ENCODE results near the gene CCDC127.

Gene CCDC127

DNA sequence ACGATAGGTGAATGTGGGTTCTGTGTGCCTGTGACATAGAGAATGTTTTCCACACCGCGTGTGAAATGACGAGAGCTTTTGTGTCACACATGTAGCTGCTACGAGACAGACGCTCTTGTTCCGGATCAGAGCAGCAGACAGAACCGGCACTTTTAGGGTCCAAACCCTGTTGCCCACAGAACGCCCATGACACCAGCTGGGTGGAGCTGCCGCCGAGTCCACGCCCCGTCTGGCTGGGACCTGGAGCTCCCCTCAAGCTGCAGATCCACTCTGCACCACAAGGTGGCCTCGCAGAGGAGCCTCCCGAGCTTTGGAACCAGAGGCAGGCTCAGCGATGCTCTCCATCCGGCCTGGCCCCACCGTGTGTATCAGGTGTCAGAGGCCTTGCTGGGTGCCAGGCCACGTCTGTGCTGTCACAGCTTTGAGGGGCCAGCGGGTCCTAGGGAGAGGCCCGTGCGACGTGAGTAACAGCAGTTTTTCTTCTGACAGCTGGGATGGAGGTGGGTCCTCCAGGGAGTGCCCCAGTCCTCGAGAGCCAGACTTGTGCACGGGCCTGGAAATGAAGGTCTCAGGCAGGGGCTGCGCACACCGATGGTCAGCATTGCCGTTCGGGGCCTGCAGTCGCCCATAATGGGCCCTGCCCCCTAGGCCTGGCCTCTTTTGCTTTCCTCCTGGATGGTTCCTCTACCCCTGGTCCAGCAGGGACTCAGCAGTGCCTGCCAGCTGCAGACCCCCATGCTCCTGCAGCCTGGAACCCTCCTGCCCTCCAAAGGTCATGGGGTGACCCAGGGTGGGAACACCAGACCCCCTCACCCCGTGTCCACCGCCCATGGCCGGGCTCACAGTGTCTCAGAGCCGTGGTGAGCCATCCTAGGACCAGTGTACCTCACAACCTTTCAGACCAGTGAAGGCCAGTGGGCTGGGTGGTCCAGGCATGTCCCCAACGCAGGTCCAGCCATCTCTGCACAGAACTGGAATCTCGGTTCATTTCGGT is 29.2 kb downstream of the CCDC127 start:
- peak; percentile 32 to 51 for DNase-seq

DNA sequence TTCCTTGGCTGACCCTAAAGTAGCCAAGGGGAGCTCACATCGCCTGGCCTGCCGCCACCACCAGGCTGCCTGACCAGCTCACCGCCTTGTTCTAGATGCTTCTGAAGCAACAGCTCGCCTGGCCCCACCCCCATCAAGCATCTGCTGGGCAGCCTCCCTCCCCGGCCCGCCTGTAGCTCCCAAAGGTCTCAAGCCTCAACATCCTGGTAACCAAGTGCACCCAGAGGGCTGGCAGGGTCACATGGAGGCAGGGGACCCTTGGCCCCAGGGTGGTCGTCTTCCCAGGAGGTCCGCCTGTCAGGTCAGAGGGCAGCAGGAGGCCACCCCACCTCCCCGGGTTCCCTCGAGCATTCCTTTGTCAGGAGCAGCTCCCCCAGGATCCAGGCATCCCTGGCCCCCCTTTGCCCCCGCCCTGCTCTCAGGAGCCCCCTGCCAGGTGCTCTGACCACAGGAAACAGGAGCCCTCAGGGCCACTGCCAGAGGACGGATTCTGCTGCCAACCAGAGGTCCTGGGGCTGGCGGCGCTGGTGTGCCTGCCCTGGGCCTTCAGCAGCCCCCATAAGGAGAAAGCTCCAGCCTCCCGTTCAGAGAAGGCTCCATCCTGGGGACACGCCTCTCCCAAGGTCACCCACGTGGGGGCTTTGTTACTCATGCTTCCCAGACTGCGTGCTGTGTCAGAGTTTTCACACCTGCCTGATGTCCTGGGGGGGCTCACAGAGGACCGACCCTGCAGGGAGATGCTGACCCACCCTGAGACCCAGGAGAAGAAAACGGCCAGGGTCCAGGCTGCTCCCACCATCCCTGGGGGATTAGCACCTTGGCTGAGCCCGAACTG is 30.1 kb downstream of the CCDC127 start:
- no peak for DNase-seq

DNA sequence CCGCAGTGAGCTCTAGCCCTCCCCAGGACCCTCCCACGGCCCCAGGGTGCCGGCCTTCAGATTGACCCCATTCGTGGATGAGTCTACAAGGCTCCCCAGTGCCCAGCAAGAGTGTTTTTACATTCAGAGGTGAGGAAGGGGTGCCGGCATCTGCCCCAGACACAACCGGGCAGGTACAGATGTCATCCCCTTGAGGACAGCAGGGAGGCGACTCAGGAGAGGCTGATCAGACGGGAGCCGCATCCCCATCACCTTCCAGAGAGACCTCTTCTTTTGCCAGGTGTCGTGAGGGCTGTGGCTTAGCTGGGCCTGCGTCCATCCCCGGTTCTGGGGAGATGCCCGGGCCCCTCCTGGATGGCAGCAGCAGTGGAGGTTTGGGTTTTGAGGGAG is 30.9 kb downstream of the CCDC127 start:
- DNase-seq, result no peak

DNA sequence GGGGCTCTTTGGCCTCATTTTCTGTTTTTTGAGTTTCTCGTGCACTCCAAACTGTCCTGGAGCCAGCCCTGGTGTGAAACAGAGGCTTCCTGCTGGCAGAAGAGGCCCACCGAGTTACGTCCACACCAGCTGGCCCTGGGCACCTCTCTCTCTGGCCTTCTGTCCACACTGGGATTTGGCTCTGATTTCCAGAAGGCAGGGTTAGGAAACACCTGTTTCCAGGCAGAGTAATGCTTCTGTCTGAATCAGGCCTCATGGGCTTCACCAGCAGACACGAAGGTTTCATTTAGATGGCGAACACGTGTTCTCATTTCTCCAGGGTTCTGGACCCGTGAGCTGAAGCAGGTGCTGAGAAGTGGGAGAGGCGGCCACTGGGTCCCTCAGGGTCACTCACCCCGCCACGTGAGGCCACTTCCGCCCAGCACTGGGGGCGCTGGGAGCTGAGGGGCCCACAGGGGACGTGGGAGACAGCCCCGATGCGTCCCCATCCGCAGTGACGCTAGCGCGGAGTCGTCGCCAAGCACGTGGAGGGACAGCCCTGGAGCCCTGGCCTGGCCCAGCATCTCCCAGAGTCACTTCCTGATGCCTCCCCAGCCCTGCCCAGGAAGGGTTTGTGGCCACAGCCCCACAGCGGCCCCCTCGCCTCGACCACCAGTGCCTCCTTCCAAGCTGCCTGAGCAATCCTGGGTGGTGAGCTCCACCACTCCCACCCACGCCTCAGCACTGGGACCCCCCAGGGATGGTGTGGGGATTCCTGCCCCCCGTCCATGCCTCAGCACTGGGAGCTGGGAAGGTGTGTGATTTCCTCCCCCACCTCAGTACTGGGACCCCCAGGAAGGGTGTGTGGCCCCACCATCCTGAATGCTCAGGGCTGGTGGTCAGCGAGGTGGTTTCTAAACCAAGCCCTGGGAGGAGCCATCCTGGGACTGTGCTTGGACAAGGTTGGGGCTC is 31.6 kb downstream of the CCDC127 start:
- no peak for DNase-seq

DNA sequence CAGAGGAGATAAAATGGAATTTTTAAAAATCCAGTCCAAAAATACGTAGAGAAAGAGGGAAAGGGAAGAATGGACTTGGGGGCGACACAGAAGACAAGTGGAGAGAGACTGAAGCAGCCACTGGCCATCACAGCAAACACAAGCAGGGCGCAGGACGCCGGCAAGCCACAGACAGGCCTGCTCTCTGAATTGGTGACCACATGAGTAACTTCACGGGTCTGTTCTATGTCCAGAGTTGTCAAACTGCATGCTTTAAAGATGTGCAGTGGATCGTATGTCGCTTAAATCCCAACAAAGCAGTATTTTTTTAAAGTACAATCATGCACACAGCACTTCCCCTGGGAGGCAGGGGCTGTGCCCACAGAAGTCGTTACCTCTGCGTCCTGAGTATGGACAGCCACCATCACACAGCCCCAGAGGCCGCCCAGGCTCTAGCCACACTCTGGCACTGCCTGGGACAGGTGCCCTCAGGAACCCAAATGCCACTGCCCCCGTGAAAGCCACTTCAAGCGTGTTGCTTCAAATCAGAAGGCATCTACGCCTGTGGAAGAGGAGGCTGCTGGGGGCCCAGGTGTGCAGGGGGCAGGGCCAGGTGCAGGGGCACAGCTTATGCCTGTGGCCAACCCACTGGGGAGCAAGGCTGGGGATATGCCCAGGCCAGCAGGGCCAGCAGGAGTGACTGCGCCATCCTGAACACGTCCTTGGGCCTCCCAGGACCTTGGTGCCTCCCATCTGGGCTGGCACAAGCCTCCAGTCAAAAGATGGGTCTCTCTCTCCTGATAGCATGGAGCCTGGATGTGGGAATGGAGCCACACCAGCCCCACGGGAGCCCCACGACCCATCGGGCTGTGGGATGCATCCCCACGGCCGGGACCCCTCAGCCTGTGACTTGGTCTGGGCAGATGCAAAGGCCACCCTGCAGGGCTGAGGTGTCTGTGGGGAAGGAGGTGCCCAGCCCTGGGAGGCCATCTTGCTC is 32.6 kb downstream of the CCDC127 start:
- DNase-seq, result no peak

DNA sequence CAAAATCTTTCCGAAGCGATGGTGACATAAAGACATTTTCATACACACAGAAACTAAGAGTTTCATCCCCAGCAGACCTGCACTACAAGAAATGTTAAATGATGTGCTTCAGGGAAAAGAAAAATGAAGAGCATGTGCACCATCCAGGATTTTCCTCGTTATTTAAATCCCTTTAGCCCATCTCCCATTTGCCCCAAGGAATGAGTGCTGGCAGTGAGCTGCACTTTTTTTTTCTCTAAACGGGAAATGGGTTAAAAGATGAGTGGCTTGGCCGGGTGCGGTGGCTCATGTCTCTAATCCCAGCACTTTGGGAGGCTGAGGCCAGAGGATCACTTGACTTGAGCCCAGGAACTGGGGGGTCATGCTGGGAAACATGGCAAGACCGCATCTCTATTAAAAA is 33.5 kb downstream of the CCDC127 start:
- no peak for DNase-seq

DNA sequence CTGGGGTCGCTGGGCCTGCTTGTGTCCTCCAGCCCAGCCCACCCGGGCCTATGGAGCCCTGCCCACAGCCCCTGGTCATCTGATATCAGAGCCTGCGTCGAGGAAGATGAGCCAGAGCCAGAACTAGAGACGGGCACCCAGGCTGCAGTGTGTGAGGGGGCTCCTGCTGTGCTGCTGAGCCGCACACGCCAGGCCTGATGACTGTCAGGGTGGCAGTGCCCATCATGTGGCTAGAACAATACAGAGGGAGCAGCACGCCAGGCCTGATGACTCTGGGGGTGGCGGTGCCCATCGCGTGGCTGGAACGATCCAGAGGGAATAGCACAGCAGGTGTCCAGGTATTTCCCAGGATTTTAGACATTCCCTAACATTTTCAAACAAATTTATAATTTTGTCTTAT is 35.8 kb downstream of the CCDC127 start:
- no peak for DNase-seq

DNA sequence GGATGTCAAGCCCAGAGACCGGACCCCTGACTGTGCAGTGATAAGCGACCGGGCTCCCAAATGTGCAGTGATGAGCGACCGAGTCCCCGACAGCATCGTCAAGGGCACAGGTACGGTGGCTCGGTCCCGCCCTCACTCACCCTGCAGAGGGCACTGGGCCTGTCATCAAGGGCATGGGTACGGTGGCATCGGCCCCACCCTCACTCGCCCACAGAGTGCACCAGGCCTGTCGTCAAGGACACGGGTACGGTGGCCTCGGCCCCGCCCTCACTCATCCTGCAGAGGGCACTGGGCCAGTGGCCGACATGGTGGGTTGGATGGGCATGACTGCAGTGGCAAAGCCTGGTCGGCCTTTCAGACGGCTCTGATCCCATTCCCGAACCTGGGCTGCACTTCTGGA is 36.4 kb downstream of the CCDC127 start:
- DNase-seq, result no peak

DNA sequence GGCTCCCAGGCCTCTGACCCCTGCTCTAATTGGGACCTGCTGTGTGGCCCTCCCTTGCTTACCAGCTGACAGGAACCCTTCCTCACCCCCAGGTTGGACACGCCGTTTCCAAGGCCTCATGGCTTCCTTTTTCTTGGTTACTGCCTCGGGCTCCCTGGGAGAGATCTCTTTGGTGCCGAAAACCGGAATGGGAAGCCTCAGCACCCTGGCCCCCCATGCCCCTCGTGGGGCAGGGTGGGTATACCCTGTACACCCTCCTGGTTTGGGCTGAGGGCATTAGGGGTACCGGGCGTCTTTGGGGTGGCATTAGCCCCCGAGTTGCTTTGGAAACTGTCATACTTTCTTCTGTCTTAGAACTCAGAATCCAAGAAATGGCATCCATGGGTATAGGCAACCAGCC is 36.8 kb downstream of the CCDC127 start:
- no peak for DNase-seq

DNA sequence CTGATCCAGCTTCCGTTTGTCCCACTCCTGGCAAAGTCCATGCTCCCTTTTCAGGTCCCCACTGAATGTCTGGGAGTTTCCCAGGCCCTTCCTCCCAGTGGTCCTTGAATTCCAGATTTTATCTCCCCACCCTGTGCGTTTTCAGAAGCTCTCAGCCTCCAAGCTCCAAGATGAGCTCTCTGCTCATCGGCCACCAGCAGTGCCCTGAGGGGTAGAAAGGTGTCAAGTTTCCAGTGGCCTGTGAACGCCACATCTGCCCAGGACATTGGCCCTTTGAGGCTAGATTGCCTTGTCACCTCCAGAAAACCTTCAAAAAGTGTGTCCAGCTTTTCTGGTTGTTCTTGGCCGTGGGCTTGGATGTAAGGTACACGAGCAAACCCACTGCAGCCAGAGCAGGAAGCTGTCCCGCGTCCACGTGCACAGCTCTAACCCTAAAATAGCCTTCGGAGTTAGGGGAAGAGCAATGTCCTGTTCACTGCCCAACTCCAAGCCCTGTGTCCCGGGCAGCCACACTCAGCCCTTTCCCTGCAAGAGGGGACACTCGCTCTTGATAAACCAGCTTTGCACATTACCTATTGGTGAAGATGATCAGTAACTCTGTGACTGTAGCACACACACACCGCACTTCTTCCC is 37.6 kb downstream of the CCDC127 start:
- no peak for DNase-seq

DNA sequence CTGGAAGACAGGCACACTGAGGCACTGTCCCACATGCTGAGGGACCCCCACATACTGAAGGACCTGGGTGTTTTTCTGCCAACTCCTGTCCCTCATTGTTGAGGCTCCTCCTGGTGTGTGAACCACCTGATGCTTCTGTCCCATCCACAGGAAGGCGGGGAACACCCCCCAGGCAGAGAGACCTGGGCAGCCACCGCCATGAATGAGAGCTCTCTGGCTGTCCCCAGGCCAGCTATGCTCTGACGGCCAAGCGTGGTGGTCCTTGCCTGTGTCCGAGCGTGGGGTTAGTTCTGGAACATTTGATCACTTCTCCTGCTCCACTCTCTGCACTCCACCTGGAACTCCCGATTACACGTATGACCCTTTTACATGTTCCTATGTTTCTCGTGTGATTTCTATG is 38.6 kb downstream of the CCDC127 start:
- DNase-seq, result no peak

DNA sequence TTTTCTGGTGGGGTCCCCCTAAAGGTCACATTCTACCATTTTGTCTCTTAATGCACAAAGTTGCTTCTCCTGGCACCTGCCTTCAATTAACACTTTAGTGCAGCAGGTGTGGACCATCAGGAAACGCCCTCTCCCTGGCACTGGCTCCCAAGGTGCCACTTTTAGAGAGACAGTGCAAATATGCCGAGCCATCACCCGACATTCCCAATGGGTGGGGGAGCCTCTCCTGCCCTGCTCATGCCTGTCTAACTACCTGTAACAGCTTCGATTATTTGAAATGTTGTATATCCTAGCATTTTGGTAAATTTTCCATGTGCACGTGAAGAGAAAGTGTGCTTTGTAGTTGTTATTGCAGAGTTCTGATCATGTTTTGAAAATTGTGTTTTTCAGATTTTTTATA is 39.8 kb downstream of the CCDC127 start:
- no peak for DNase-seq

DNA sequence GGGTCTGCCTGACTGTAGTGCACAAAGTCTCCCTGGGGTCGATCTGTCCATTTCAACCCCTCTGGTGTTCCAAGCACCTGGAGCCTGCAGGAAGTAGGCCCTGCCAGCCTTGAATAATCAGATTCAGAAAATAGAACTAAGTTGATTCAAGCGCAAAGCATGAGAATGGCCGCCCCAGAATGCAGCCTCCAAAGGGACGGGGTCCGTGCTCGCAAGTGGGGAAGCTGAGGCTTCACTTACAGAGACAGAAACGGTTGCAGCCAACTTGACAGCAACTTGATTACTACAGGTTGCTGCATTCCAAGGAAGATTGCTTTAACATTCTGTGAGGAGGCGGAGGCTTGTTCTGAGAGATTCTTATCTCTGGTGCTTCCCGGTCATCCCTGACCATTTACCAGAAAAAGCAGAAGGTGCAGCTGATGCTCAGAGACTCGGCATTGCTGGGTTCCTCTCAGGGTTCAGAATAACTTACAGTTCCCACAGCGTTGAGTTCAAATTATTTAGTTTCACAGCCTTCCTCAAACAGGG is 41.6 kb downstream of the CCDC127 start:
- no peak for DNase-seq

DNA sequence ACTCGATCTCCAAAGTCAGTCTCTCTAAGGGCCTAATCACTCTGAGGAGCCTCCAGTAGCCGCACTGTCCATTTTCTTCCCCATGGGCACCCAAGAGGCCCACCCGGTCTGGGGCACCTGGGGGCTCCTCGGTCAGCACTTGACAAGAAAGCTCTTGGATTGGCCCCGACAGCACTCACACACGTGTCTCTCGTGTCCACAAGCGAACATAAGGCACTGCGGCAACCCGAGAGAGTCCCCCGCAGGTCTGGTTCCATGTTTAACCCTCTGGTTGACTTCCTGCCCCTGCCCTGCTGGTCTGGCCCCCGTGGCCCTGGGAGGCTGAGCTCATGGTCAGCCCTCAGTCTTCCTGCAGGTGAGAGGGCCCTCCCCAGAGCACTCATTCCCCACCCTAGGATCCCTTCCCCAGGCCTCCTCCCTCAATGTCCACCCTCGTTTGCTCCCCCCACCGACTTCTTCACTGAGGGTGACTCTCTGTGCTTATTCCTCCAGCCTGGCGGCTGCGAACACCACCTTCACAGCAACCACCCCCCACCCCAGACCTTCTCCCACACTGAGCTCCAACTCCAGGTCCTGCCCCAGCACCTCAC is 43.0 kb downstream of the CCDC127 start:
- DNase-seq, result no peak

DNA sequence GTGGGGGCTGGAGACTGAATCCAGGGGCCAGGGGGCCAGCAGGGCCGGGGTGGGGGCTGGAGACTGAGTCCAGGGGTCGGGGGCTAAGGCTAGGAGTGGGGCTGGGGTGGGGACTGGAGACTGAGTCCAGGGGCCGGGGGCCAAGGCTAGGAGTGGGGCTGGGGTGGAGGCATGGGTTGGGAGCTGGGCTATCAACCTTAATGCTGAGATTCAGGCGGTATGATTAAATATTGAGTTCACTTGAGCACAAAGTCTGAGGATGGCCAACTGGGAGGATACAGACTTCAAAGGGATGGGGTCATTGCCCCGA is 43.7 kb downstream of the CCDC127 start:
- no peak for DNase-seq

DNA sequence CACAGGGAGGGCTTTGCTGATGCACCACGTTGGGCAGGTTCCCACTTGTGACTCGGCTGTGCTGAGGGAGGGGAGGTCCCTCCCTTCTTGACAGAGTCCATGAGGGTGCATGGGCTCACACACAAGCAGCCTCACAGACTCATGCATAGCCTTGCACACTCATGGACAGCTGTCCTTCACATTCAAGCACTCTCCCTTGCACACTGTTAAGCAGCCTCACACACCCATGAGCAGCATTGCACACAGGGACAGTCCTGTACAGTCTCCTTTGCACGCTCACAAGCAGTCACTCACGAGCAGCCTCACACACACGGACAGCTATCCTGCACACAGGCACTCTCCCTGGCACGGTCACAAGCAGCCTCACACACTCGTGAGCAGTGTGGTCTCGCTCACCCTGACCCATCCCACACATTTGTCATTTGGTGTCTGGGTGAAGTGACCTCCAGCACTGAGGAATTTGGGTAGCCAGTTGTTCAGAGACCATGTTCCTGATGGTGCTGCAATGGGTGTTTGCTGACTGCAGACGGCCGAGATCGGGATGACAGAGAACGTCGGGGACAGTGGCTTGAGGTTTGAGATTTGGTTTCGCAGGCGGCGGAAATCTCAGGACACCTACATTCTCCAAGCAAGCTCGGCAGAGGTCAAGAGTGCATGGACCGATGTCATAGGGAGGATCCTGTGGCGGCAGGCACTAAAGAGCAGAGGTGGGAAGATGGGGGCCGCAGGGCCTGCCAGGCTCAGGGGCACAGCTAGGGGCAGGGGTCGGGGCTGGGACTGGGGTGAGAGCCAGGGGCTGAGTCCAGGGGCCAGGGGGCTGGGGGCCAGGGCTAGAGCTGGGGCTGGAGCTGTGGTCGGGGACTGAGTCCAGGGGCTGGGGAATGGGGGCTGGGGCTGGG is 44.3 kb downstream of the CCDC127 start:
- no peak for DNase-seq

DNA sequence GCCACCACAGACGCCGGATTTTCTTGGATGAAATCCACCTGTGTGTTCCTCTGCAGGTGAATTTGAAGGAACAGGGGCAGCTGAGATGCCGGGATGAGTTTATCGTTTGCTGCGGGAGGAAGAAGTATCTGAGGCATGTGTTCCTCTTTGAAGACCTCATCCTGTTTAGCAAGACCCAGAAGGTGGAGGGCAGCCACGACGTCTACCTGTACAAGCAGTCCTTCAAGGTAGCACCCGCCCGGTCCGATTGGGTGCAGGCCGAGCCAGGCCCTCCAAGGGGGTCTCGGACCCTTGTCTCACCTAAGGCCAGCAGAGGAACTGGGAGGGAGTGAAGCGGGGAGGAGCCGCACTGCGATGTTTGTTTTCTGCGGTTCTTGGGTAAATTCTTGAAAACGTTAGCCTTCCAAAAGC is 45.1 kb downstream of the CCDC127 start:
- DNase-seq, result no peak

DNA sequence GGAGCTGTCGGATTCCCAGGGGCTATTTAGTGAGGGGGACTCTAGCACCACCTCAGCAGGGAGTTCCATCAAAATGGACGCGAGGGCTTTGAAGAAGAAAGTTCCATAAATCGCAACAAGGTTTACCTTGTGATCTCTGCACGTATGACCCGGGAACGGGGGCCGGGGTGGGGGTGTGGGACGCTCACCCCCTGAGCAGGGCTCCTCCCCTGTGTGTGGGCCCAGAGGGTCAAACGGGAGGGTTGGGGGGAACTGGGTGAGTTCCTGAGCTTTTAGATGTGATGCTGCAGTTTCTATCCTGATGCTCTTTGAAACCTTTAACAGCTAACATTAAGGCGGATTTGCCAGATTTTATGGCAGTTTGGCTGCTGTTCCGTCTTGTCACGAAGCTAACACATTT is 45.5 kb downstream of the CCDC127 start:
- no peak for DNase-seq

DNA sequence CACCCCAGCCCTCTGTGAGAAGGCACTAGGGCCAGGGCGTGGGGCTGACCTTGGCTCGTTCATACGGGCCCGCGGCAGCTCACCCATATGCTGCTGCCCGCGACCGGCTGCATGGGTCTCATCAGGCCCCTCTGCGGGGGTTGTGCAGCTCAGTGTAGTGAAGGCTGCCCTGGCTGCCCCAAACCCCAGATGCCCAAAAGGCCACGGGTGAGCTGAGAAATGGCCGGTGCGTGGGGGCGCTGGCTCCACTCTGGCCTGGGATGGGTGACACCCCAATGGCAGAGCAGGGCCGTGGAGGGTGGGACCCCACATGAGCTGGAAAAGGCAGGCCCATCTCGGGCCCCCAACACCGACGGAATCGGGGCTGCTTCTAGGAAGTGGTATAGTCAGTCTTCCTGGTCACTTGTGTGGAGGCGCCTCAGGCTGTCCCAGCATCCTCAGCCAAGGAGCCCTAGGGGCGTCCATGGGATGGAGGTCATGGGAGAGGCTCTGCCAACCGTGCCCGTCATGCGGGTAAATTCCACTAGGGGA is 46.1 kb downstream of the CCDC127 start:
- no peak for DNase-seq
